DMS153 (cell line): ENCODE measurements around the gene UNG.
A peak's percentile ranks its signal among the peaks of the same experiment; 100 is the strongest.
"Not testable (repeated sequence)": the region's sequence is repeated elsewhere in the genome, so short reads cannot be mapped to it uniquely, and the experiment has no call there.

Experiments used
- DNase-seq: peaks from one replicate; lab custom pipeline; 2025; lab: John Stamatoyannopoulos, UW

The UNG gene

DNA sequence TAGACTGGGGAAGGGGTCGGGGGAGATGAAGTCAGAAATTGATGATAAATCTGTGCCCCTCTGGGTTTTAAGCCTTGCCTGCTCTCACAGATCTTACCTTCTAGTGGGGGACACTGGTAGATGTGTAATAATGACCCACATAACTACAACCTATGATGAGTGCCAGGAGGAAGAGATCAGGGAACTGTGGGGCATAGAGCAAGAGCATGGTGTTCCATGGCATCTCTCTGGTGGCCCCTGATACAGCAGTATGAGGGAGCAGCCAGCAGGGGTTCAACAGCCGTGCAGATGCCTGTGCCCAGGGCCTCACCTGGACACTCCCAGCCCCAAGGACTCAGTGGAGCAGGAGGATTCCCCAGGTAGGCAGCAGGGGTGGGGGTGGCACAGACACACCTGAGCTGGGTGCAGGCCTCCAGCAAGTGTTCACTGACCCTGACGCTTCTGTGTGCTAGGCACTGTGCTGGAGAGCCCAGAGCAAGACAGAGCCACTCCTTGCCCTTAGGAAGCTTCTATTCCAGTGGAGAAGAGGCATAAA is 24.0 kb downstream of the UNG start:
- DNase-seq, result no peak

DNA sequence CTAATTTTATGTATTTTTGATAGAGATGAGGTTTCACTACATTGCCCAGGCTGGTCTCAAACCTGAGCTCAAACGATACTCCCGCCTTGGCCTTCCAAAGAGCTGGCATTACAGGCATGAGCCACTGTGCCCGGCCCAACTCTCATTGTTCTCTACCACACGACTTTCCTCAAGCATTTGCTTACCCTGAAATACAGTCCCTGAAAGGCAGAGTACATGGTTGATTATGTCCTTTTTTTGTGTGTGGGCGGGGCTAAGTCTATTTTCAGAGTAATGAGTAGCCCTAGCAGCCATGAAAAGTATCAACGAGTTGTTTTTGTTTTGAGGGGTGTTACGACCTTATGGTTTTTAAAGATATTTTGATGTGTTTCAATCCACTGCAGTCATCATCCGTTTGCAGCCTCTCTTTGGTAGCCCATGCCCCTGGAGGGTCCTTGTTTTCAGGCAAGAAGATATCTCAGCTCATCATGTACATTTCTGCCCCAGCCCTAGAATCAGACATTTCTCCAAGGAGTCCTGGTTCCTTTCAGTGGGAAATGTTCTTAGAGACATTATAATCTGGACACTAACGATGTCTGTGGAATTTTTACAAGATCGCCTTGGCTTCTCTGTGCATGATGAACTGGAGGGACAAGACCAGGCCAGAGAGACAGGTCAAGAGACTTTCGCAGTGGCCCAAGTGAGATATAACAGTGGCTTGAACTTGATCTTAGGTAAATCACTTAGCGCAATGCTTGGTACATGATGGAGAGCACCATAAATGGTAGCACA is 27.7 kb downstream of the UNG start:
- DNase-seq, result no peak

- no peak for DNase-seq
Observed at GRCh38 chr12:109125791-109126190, 28.4 kb downstream of the UNG start.

DNA sequence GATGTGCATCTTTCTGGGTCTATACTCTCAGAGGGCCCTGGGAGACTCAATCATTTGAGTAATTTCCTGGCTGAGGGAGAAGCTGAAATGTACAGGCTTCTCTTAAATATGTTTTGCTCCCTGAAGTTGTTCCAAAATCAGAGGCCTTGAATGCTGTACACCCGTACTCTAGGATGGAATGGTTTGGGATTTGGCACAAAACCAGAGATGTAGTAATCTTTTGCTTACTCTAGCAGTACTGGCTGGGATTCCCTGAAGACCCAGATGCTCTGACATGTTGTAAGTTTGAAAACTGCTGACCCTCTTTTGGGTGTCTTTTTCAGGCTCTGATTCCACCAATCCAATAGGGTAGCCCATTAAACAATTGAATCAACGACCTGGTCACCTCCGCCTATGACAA is 29.4 kb downstream of the UNG start:
- no peak for DNase-seq

- no peak for DNase-seq
Observed at GRCh38 chr12:109127533-109128242, 30.3 kb downstream of the UNG start.

GRCh38 chr12:109130297-109131153 is 33.1 kb downstream of the UNG start:
- no peak for DNase-seq

GRCh38 chr12:109131154-109132050 is 34.0 kb downstream of the UNG start:
- no peak for DNase-seq

DNA sequence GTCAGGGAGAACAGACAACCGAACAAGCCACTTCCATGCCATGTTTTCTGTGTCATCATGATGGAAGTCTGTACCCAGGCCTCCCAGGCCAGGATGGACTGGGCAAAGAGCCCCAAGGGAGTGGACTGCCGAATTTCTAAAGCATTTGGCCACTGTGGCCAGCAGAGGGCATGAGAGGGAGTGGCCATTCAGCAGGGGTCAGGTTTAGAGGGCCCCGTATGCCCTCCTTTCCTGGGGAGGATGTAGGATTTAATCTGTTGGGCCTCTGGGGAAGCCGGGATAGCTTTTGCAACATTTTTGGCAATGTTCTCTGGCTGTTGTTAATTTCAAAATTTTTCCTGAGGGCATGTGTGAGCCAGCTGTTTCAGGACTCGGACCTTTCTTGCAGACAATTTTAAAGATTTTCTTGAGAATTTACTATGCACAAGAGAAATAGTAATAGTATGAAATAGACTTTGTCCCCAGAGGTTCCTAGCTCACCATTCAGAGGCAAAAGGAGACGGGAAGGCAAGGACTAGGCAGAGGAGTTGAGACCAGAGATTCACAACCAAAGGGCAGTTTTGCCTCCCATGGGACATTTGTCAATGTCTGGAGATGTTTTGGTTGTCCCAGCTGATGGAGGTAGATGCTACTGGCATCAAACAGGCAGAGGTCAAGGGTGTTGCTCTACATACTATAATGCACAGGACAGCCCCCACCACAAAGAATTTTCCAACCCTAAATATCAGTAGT is 37.0 kb downstream of the UNG start:
- no peak for DNase-seq

DNA sequence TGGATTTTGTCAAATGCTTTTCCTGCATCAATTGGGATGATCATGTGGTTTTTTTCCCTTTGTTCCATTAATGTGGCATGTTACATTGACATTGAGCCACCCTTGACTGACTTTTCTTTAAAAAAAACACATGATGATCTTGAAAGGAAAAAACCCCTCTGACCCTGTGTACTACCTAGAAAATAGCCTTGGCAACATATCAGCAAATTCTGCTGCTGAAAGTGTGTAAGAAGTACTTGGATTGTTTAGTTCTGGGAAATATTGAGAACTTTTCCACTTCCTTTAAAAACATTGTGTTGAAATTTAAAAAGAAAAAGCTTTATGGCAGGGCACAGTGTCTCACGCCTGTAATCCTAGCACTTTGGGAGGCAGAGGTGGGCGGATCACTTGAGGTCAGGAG is 39.7 kb downstream of the UNG start:
- no peak for DNase-seq

- DNase-seq, result no peak
Observed at GRCh38 chr12:109139360-109139759, 42.0 kb downstream of the UNG start.

DNA sequence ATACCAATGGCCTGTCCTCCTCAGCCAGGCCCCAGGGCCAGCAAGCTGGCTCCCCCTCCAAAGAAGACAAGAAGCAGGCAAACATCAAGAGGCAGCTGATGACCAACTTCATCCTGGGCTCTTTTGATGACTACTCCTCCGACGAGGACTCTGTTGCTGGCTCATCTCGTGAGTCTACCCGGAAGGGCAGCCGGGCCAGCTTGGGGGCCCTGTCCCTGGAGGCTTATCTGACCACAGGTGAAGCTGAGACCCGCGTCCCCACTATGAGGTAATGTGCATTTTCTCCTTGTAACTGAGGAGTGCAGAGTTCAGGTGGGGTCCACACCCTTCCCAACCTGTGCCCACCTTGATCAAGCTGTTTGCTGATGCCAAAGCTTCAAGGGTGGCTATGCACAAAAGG is 42.4 kb downstream of the UNG start:
- DNase-seq, result no peak

- DNase-seq, result no peak
Observed at GRCh38 chr12:109140560-109140959, 43.2 kb downstream of the UNG start.

DNA sequence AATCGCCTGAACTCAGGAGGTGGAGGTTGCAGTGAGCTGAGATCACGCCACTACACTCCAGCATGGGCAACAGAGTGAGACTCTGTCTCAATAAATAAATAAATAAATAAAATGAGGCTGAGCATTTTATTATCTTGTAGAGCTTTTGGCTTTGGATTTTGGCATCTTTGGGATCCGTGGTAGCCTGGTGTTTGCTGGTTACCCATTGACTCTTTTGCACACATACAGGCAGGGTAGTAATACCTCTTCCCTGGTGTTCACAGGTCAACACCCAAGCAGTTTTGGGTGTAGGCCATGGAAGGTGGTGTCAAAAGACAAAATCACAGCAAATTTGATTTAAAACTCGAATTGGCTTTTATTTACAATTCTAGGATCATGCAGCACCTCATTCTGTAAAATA is 46.8 kb downstream of the UNG start:
- no peak for DNase-seq

DNA sequence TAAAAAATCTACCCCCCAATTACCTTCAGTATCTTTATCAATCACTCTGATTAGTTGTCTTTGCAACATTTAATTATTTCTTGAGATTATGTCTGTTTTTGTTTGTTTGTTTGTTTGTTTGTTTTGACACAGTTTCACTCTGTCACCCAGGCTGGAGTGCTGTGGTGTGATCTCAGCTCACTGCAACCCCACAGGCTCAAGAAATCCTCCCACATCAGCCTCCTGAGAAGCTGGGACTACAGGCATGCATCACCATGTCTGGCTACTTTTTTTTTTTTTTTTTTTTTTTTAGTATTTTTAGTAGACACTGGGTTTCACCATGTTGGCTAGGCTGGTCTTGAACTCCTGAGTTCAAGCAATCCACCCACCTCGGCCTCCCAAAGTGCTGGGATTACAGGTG is 49.7 kb downstream of the UNG start:
- DNase-seq, result not testable (repeated sequence)

- DNase-seq, result no peak
Observed at GRCh38 chr12:109147954-109148353, 50.6 kb downstream of the UNG start.

DNA sequence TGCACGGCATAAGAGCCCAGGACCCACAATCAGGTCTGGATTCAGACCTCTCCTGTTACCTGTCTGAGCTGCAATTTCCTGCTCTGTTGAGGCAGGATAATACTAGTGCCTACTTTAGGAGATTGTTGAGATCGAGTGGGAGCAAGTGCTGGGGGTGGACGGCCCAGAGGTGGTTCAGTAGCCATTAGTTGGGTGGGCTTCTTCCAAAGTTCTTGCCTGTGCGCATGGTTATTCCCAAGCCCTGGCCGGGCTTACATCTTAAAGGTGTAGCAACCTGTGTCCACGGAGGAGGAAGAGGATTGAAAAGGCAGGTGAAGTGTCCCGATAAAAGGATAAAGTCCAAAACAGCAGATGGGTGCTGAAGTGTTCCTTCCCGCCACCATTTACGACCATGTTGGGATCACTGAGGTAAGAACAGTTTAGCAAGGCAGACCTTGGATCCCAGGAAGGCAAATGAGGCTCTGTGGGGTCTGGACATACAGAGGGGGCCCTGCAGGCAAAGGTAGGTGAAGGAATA is 52.8 kb downstream of the UNG start:
- no peak for DNase-seq

- no peak for DNase-seq
Observed at GRCh38 chr12:109151457-109151856, 54.1 kb downstream of the UNG start.

DNA sequence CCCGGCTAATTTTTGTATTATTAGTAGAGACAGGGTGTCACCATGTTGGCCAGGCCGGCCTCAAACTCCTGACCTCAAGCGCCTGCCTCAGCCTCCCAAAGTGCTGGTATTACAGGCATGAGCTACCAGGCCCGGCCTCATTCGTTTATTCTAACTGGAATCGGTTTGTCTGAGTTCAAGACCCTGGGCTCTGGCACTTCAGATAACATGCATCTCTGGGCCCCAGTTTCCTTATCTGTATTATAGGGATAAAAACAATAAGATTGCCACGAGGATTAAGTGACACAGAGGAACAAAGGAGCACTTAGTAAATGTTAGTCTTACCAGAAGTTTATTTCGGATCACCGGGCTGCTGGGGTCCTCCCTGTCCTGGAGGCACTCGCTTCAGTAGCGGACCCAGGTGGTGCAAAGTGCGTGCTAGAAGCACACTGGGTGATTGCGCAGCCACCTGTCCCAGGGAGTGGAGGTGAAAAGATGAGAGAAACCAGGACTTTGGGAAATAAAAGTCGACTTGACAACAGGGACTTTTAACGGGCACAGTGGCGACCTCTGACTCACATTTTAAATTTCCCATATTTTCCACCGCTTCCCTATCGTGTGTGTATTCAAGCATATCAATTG is 56.5 kb downstream of the UNG start:
- DNase-seq, result no peak

GRCh38 chr12:109154451-109155438 is 57.3 kb downstream of the UNG start:
- peak; percentile 44 for DNase-seq
